Spinal cord (tissue), 10 donors: Measurements from ENCODE around the gene BAHD1. TPM values are rescaled to one million over a fixed set of nuclear protein-coding genes. Genes with fewer than 3 reads are reported as not detected.
A peak's percentile ranks its signal among the peaks of the same experiment; 100 is the strongest.

ENCODE experiments used
- DNase-seq, 6 donors: peaks; one replicate each; pipeline versions ENCODE4 v3.0.0 to v3.0.0-alpha.2; 2013 to 2015; ENCODE audit warnings: low spot score in 6 of 6, low read depth in 4 of 6
- H3K27ac ChIP-seq: one replicate; pipeline ENCODE4 v1.5.1; 2013; ENCODE audit warnings: low read depth, low read length, control low read depth
- H3K27me3 ChIP-seq: one replicate; pipeline ENCODE4 v1.6.1; 2013; ENCODE audit warnings: low read length; ENCODE audit not compliant: control insufficient read depth, insufficient read depth
- H3K36me3 ChIP-seq: one replicate; pipeline ENCODE4 v1.6.1; 2013; ENCODE audit warnings: low read length; ENCODE audit not compliant: control insufficient read depth, insufficient read depth
- H3K4me1 ChIP-seq: one replicate; pipeline ENCODE4 v1.6.1; 2013; ENCODE audit warnings: low read length; ENCODE audit not compliant: control insufficient read depth, insufficient read depth
- H3K4me3 ChIP-seq: one replicate; pipeline ENCODE4 v1.5.1; 2013; ENCODE audit warnings: low read depth, low read length, control low read depth
- H3K9me3 ChIP-seq: one replicate; pipeline ENCODE4 v1.6.1; 2013; ENCODE audit warnings: low read length; ENCODE audit not compliant: control insufficient read depth, insufficient read depth
- WGBS: methylation state at CpG from one replicate; pipeline ENCODE4 v1.1.5; 2013; ENCODE audit warnings: missing lambda C conversion rate; ENCODE audit not compliant: insufficient coverage; 5-methylcytosine and 5-hydroxymethylcytosine counted together
- polyA plus RNA-seq, 2 donors: library from polyadenylated mRNA; unstranded; fragments of 120-200 nt; gene quantifications; one replicate each; pipeline ENCODE4 v1.2.1, GENCODE V29; 2013; ENCODE audit not compliant: insufficient read length in 2 of 2
- total RNA-seq, 2 donors: library from RNA; depleted of rRNA in 1 of 2; stranded (reverse); fragments of 120-200 nt in 1 of 2; fragments of >200 nt in 1 of 2; gene quantifications; one replicate each; pipeline versions ENCODE4 v1.2.3 to v1.2.4, GENCODE V29; 2013 to 2014
- donor health status: healthy.

BAHD1 gene
- total and polyA plus RNA-seq, 4 donors = 6.2 to 25.3 (median 18.7) TPM

DNA sequence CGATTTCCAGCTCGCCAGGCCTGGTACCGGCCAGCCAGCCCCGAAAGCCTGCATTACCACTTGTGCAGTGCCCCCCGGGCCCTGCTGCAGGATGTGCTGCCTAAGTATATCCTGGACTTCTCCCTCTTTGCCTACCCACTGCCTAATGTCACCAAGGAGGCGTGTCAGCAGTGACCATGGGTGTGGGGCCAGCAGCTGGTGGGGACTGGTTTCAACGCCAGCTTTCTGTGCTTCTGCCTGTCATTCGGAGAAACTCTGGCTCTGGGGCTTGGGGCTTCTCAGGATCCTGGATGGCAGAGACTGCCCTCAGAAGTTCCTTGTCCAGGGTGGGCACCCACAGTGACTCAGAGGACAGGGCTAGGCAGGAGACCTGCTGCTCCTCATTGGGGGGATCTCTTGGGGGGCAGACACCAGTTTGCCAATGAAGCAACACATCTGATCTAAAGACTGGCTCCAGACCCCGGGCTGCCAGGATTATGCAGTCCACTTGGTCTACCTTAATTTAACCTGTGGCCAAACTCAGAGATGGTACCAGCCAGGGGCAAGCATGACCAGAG is 31.5 kb downstream of the BAHD1 start:
- 71% methylated on average over 9 of the region's 9 CpGs for WGBS
- peak in 1 of 6 donors; percentile 10 for DNase-seq
- H3K4me3 ChIP-seq = peak overlapping the region; percentile 66
- H3K4me1 ChIP-seq = peaks cover 24% of the 10 kb centered on the region
- H3K9me3 ChIP-seq = no peaks in the 10 kb centered on the region
- peaks cover 14% of the 10 kb centered on the region for H3K36me3 ChIP-seq
- H3K27ac ChIP-seq = no peak overlapping the region
- H3K27me3 ChIP-seq = no peaks in the 10 kb centered on the region

DNA sequence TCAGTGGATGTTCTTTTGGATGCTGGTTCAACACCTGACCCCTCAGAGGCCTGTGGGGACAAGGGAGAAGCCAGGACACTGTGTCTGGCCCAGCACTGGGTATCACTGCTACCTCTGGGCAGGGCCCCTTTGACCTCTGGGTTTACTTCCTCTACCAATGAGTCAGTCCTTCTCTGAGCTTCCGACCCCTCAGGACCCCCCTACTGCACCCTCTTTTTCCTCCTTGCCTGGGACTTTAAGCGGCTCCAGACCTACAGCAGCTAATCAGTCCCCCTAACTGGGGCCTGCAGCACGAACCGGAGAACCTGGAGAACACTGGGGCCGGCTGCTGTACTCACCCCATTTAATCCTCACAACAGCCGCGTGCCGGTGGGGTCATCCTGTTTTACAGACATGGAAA is 33.8 kb downstream of the BAHD1 start:
- H3K4me3 ChIP-seq = no peak overlapping the region
- WGBS = 76% methylated on average over 8 of the region's 8 CpGs
- no peaks in the 10 kb centered on the region for H3K9me3 ChIP-seq
- no peaks in the 10 kb centered on the region for H3K36me3 ChIP-seq
- no peak for DNase-seq
- peaks cover 24% of the 10 kb centered on the region for H3K4me1 ChIP-seq
- no peaks in the 10 kb centered on the region for H3K27me3 ChIP-seq
- no peak overlapping the region for H3K27ac ChIP-seq

GRCh38 chr15:40477642-40478327 is 37.0 kb downstream of the BAHD1 start:
- Histone ChIP-seq H3K27me3 (no peaks in the 10 kb centered on the region), H3K36me3 (no peaks in the 10 kb centered on the region), H3K4me3 (no peak overlapping the region), H3K27ac (no peak overlapping the region), H3K4me1 (peaks cover under 1% of the 10 kb centered on the region), H3K9me3 (no peaks in the 10 kb centered on the region)
- 60% methylated on average over 5 of the region's 5 CpGs for WGBS
- DNase-seq = no peak

GRCh38 chr15:40479024-40479423 is 38.3 kb downstream of the BAHD1 start:
- Histone ChIP-seq H3K4me3 (no peak overlapping the region), H3K36me3 (no peaks in the 10 kb centered on the region), H3K27me3 (no peaks in the 10 kb centered on the region), H3K9me3 (no peaks in the 10 kb centered on the region), H3K27ac (no peak overlapping the region), H3K4me1 (no peaks in the 10 kb centered on the region)
- DNase-seq = no peak

- H3K27ac ChIP-seq = no peak overlapping the region
- 90% methylated on average over 1 of the region's 1 CpG for WGBS
- no peaks in the 10 kb centered on the region for H3K9me3 ChIP-seq
- DNase-seq = no peak
- H3K27me3 ChIP-seq = no peaks in the 10 kb centered on the region
- H3K4me3 ChIP-seq = no peak overlapping the region
- no peaks in the 10 kb centered on the region for H3K4me1 ChIP-seq
- no peaks in the 10 kb centered on the region for H3K36me3 ChIP-seq
These were observed 40.8 kb downstream of the BAHD1 start for GRCh38 chr15:40481341-40482074.

DNA sequence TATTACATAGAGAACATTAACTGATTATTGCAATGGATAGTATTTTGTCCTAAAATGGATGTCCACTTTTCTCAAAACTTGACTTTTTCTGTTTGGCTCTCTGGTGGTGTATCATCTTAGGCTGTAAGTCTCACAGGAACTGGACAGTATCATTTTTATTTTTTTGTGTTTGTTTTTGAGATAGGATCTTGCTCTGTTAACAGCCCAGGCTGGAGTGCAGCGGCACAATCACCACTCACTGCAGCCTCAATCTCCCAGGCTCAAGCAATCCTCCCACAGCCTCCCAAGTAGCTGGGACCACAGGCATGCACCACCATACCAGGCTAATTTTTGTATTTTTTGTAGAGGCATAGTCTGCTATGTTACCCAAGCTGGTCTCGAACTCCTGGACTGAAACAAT is 43.2 kb downstream of the BAHD1 start:
- H3K4me3 ChIP-seq = no peak overlapping the region
- no peaks in the 10 kb centered on the region for H3K27me3 ChIP-seq
- no peak for DNase-seq
- no peak overlapping the region for H3K27ac ChIP-seq
- no CpG with 5 or more reads among the region's 2 CpGs for WGBS
- no peaks in the 10 kb centered on the region for H3K36me3 ChIP-seq
- no peaks in the 10 kb centered on the region for H3K9me3 ChIP-seq
- H3K4me1 ChIP-seq = no peaks in the 10 kb centered on the region

DNA sequence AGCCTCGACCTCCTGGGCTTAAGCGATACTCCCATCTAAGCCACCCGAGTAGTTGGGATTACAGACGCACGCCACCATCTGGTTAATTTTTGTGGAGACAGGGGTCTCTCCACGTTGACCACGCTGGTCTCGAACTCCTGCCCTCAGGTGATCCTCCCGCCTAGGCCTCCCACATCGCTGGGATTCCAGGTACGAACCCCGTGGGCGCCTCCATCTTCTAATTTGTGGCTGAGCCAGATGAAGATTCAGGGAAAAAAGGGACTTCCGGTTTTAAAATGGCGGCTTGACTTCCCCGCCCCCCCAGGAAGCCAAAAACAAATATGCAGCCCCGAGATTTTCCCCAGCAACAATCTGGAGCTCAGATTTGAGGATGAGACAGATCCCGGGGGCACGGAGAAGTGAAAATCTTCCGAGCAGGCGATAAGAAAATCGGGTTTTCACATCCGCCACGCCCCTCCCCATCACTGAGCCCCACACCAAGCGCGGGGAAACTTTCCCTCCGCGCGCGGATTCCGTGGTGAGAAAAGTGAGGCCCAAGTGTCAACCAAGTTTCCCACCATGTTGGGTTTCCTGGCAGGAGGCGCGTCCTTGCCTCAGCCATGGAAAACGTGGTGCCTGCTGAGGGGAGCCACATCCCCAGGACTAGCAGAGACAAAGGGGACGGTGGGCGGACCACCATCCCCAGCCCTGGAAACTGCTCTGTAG is 45.5 kb downstream of the BAHD1 start:
- H3K27ac ChIP-seq = no peak overlapping the region
- no peaks in the 10 kb centered on the region for H3K4me1 ChIP-seq
- H3K36me3 ChIP-seq = no peaks in the 10 kb centered on the region
- no peak for DNase-seq
- 88% methylated on average over 35 of the region's 36 CpGs for WGBS
- no peak overlapping the region for H3K4me3 ChIP-seq
- H3K27me3 ChIP-seq = no peaks in the 10 kb centered on the region
- no peaks in the 10 kb centered on the region for H3K9me3 ChIP-seq

GRCh38 chr15:40487816-40488682 is 47.3 kb downstream of the BAHD1 start:
- no peak overlapping the region for H3K4me3 ChIP-seq
- H3K36me3 ChIP-seq = no peaks in the 10 kb centered on the region
- DNase-seq = no peak
- no peaks in the 10 kb centered on the region for H3K9me3 ChIP-seq
- no peak overlapping the region for H3K27ac ChIP-seq
- 86% methylated on average over 29 of the region's 35 CpGs for WGBS
- H3K27me3 ChIP-seq = no peaks in the 10 kb centered on the region
- H3K4me1 ChIP-seq = no peaks in the 10 kb centered on the region
